GM06990 (cell line): ENCODE data around the gene PITPNM3.

Experiments
- DNase-seq: peaks from one replicate; pipeline ENCODE4 v3.0.0-alpha.2; 2011; ENCODE audit not compliant: insufficient read length; ENCODE audit errors: extremely low read depth
- H3K27me3 ChIP-seq: replicated peaks from 2 replicates; pipeline ENCODE4 v1.6.0; 2011; ENCODE audit warnings: low read length; ENCODE audit not compliant: control insufficient read depth, insufficient read depth
- H3K36me3 ChIP-seq: 2 replicates; pipeline ENCODE4 v1.5.1; 2011; ENCODE audit warnings: low read length; ENCODE audit not compliant: control insufficient read depth, insufficient read depth
- H3K4me3 ChIP-seq: replicated peaks from 2 replicates; pipeline ENCODE4 v1.5.1; 2011; ENCODE audit warnings: low read depth, mild to moderate bottlenecking, control low read depth, low read length
- TF ChIP-seq, protein P1 (sequence below): IDR thresholded peaks from 2 replicates; pipeline ENCODE4 v1.5.1; 2011; ENCODE audit warnings: low read length, control low read depth, mild to moderate bottlenecking, inconsistent platforms; ENCODE audit not compliant: insufficient read depth, poor library complexity, severe bottlenecking

PITPNM3 gene

DNA sequence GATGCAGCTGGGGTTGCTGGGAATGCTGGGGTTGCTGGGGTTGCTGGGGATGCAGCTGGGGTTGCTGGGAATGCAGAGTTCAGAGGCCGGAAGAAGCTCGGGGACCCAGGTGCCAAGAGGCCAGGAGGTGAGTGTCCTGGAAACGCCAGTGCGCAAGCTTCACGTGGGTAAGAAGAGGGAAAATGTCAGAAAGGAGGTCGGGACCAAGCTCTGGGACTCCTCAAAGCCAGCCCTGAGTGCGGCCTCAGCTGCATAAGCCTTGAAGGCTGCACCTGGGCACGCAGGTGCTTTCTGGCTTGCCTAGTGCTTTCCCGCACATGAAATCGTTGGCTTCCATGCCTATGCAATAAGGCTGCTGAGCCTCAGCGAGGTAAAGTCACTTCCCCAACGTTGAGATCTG lies 48.3 kb downstream of the PITPNM3 start:
- H3K4me3 ChIP-seq: no peak overlapping the region
- no peaks in the 10 kb centered on the region for H3K36me3 ChIP-seq
- DNase-seq: no peak
- TF ChIP-seq, protein P1, sequence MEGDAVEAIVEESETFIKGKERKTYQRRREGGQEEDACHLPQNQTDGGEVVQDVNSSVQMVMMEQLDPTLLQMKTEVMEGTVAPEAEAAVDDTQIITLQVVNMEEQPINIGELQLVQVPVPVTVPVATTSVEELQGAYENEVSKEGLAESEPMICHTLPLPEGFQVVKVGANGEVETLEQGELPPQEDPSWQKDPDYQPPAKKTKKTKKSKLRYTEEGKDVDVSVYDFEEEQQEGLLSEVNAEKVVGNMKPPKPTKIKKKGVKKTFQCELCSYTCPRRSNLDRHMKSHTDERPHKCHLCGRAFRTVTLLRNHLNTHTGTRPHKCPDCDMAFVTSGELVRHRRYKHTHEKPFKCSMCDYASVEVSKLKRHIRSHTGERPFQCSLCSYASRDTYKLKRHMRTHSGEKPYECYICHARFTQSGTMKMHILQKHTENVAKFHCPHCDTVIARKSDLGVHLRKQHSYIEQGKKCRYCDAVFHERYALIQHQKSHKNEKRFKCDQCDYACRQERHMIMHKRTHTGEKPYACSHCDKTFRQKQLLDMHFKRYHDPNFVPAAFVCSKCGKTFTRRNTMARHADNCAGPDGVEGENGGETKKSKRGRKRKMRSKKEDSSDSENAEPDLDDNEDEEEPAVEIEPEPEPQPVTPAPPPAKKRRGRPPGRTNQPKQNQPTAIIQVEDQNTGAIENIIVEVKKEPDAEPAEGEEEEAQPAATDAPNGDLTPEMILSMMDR: no peak
- H3K27me3 ChIP-seq: peaks cover 2% of the 10 kb centered on the region; the same call in 1 of the 2 replicates

DNA sequence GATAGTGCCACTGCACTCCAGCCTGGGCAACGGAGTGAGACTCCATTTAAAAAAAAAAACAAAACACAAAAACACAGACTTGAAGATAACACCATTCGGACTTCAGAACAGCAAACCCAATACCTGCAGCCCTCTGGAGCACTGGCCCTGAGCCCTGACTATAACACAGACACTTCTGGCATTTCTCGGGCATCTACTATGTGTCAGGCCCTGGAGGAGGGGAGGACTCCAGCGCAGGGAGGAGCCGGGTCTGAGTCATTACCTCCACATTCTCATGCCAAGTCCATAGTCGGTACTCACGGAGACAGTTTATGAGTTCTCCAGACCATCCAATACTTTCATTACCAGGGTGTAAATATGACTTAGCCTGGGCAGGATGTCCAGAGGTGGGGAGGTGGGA lies 48.8 kb downstream of the PITPNM3 start:
- Histone ChIP-seq H3K4me3 (no peak overlapping the region), H3K27me3 (peaks cover 2% of the 10 kb centered on the region; the same call in 1 of the 2 replicates), H3K36me3 (no peaks in the 10 kb centered on the region)
- TF ChIP-seq, protein P1: no peak
- DNase-seq: no peak

DNA sequence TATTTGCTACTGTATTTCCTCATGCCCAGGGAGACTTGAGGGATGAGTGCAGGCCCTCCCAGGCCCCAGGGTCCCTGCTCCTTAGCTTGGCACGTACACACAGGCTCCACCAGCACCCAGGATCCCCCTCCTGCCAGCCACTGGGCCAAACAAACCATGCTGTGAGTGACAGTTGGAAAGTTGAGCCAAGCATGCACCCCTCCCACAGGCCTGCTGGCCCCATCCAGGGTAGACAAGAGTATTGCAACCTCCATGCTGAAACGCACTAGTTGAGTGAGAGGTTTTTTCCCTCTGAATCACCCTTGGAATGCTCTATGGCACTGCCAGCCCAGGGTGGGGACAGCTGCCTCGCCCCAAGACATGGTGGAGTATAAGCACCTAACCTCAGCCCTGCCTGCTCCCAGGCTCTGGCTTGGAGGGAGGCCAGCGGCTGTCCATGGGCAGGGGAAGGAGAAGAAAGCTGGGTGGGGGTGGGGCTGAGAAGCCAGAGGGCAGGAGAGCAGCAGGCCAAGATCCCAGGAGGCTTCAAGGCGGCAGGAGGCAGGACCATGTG lies 49.6 kb downstream of the PITPNM3 start:
- TF ChIP-seq, protein P1: no peak
- Histone ChIP-seq H3K27me3 (peaks cover 2% of the 10 kb centered on the region; the same call in 1 of the 2 replicates), H3K36me3 (no peaks in the 10 kb centered on the region), H3K4me3 (no peak overlapping the region)
- DNase-seq: no peak

DNA sequence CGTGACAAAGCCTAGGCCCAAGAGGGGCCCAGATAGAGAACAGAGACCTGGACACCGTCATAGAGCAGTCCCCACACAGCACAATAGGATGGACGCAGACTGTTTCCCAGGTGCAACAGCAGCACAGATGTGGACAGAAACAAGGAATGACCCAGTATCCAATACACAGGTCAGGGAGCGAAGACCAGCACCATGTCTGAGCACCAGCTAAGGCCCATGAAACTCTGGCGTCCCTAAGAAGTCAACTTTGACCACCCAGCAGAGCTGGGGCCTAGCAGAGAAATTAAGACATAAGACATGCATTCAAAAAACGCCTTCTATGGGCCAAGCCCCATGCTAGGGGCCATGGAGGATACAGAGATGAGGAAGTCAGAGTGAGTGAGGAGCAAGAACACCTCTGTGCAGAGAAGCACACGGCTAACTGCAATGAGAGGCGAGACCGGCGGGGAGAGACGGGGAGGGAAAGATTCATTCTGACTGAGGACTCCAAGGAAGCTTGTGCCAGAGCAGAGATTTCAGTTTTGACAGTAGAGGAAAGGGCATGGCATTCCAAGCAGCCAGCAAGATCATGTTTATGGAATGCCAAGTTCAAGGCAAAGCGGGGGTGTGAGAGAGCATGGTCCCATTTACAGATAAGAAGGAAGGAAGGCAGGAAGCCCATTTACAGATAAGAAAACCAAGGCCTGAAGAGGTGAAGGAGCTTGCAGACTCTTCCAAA lies 50.8 kb downstream of the PITPNM3 start:
- Histone ChIP-seq H3K4me3 (no peak overlapping the region), H3K27me3 (peaks cover 2% of the 10 kb centered on the region; the same call in 1 of the 2 replicates), H3K36me3 (no peaks in the 10 kb centered on the region)
- DNase-seq: no peak
- TF ChIP-seq, protein P1: no peak

DNA sequence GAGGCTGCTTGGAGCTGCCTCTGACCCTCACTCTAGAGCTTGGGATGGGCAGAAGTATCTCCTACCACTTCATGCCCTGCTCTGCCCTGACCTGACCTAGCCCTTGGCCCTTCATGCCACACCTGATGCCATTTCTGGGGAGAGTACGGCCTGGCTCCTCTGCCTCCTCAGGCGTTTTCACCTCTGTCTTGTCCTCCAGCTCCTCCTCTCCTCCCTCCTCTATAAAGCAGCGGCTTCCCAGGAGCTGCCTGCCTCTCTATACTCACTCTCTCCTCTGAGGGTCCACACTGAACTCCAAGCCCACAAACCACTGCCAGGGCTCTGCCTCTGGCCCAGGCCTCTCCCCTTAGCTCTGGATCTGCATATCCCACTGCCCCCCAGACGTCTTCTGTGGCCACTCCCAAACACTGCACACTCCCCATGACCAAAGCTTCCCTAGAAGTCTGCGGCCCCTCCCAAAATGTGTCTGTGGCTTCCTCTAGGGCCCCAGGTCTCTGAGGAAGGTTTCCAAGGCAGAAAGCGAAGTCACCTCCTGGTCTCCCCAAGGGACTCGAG lies 52.6 kb downstream of the PITPNM3 start:
- no peak overlapping the region for H3K4me3 ChIP-seq
- TF ChIP-seq, protein P1: no peak
- no peak for DNase-seq
- H3K36me3 ChIP-seq: no peaks in the 10 kb centered on the region
- peaks cover 2% of the 10 kb centered on the region; the same call in 1 of the 2 replicates for H3K27me3 ChIP-seq
